ENCODE measurements around the gene SAMD14.

SAMD14 gene

DNA sequence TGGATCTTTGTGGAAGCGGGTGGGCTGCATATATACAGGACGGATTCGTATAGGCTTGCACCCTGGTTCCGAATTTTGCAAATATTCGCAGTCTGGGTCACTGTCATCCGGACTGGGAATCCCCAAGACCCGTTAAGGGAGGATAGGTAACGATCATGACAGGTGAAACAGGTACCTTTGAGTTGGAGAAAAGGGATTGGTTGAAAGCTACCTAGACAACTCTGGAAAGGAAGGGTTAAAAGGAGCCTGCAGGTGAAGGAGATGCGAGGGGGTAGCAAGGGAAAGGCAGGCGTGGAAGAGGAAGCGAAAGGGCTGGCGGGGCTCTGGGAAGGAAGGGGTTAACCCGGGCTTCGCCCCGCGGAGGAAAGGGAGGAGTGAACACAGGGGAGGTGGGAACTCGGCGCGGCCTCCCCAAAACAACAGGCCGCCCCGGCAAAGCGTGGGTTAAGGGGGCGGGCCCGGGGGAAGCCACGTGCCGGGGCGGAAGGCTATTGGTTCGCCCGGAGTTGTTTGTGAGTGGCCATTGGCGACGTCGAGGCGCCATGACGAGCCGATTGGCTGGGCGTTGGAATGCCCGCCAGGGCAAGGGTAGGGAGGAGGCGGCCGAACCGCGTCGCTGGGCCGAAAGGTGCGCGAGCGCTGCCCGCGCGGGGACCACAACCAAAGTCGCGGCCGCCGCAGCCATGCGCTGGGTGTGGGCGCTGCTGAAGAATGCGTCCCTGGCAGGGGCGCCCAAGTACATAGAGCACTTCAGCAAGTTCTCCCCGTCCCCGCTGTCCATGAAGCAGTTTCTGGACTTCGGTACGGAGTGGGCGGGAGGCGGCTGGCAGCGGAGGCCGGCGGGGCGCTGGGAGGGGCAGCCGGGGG lies 35.0 kb downstream of the SAMD14 start, which contains the start of gene PDK2:
TSS of gene PDK2 (plus strand) at position 599 of the 867 bp plus-strand sequence. CDS start at position 684, 85 bp downstream.
- TF ChIP-seq, protein P1, sequence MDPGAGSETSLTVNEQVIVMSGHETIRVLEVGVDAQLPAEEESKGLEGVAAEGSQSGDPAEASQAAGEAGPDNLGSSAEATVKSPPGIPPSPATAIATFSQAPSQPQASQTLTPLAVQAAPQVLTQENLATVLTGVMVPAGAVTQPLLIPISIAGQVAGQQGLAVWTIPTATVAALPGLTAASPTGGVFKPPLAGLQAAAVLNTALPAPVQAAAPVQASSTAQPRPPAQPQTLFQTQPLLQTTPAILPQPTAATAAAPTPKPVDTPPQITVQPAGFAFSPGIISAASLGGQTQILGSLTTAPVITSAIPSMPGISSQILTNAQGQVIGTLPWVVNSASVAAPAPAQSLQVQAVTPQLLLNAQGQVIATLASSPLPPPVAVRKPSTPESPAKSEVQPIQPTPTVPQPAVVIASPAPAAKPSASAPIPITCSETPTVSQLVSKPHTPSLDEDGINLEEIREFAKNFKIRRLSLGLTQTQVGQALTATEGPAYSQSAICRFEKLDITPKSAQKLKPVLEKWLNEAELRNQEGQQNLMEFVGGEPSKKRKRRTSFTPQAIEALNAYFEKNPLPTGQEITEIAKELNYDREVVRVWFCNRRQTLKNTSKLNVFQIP (CRISPR knock-in tag; IDR thresholded peaks at IDR 0.05; ENCODE audit: borderline replicate concordance, low read depth) = no peak
- TF ChIP-seq RARB (CRISPR knock-in tag; IDR thresholded peaks at IDR 0.05) (no peak), GLIS3 (CRISPR knock-in tag; IDR thresholded peaks at IDR 0.05) (0 out of 2 replicates have a peak, but pooled peaks have one; percentile 30), BACH2 (CRISPR knock-in tag; IDR thresholded peaks at IDR 0.05; ENCODE audit: borderline replicate concordance) (no peak), SNAI2 (CRISPR knock-in tag; IDR thresholded peaks at IDR 0.05) (no peak), ESRRG (CRISPR knock-in tag; IDR thresholded peaks at IDR 0.05) (no peak), TCF4 (CRISPR knock-in tag; IDR thresholded peaks at IDR 0.05; ENCODE audit: borderline replicate concordance) (no peak)
- TF ChIP-seq, protein P2, sequence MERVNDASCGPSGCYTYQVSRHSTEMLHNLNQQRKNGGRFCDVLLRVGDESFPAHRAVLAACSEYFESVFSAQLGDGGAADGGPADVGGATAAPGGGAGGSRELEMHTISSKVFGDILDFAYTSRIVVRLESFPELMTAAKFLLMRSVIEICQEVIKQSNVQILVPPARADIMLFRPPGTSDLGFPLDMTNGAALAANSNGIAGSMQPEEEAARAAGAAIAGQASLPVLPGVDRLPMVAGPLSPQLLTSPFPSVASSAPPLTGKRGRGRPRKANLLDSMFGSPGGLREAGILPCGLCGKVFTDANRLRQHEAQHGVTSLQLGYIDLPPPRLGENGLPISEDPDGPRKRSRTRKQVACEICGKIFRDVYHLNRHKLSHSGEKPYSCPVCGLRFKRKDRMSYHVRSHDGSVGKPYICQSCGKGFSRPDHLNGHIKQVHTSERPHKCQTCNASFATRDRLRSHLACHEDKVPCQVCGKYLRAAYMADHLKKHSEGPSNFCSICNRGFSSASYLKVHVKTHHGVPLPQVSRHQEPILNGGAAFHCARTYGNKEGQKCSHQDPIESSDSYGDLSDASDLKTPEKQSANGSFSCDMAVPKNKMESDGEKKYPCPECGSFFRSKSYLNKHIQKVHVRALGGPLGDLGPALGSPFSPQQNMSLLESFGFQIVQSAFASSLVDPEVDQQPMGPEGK (CRISPR knock-in tag; IDR thresholded peaks at IDR 0.05; ENCODE audit: borderline replicate concordance) = no peak
- ATAC-seq = peak; percentile 90

DNA sequence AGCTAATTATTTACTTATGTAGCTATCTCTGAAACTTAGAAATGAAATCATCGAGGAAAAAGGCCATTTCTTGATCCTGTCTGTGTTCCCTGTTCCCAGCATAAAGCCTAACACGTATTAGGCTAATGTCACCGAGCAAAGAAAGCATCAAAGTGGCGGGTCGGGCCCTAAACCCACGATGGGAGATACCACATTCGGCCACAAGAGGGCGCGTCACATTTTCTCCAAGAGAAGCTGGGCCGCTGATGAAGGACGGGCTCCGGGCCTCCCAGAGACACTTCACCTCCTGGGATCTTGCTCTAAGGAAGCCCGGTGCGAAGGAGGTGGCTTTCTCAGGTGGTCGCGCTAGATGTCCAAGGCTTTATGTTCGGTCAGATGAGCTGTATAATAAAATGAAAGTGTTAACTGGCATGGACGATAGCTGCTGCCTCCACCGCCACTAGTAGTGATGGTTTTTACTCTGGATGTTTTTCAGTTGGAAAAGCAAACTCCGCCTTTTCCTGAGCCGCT lies 35.7 kb downstream of the SAMD14 start:
- ATAC-seq = peak; percentile 71
- TF ChIP-seq, protein P1 (CRISPR knock-in tag; IDR thresholded peaks at IDR 0.05; ENCODE audit: borderline replicate concordance, low read depth) = no peak
- TF ChIP-seq GLIS3 (CRISPR knock-in tag; IDR thresholded peaks at IDR 0.05) = no peak

DNA sequence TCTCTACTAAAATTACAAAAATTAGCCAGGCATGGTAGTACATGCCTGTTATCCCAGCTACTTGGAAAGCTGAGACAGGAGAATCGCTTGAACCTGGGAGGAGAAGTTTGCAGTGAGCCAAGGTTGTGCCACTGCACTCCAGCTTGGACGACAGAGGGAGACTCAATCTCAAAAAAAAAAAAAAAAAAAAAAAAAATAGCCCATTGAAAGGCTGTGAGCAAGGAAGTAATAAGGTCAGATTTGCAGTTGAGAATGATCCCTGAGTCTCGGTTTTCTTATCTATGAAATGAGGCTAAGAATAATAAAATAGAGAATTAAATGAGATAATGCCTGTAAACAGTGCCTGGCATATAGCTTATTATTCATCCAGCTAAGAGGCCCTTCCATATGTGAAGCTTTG lies 36.2 kb downstream of the SAMD14 start:
- TF ChIP-seq OSR1 (CRISPR knock-in tag; IDR thresholded peaks at IDR 0.05) (no peak), ARNTL (CRISPR knock-in tag; IDR thresholded peaks at IDR 0.05; ENCODE audit: borderline replicate concordance, low read depth) (no peak), TOX (CRISPR knock-in tag; IDR thresholded peaks at IDR 0.05; ENCODE audit: borderline replicate concordance) (no peak), ZNF70 (CRISPR knock-in tag; IDR thresholded peaks at IDR 0.05) (no peak), SNAI2 (CRISPR knock-in tag; IDR thresholded peaks at IDR 0.05) (no peak), ZNF8 (CRISPR knock-in tag; IDR thresholded peaks at IDR 0.05) (no peak), BACH2 (CRISPR knock-in tag; IDR thresholded peaks at IDR 0.05; ENCODE audit: borderline replicate concordance) (no peak), PPARA (CRISPR knock-in tag; IDR thresholded peaks at IDR 0.05; ENCODE audit: borderline replicate concordance) (no peak), ESRRG (CRISPR knock-in tag; IDR thresholded peaks at IDR 0.05) (no peak), TCF4 (CRISPR knock-in tag; IDR thresholded peaks at IDR 0.05; ENCODE audit: borderline replicate concordance) (no peak)
- ATAC-seq = peak; percentile 5

DNA sequence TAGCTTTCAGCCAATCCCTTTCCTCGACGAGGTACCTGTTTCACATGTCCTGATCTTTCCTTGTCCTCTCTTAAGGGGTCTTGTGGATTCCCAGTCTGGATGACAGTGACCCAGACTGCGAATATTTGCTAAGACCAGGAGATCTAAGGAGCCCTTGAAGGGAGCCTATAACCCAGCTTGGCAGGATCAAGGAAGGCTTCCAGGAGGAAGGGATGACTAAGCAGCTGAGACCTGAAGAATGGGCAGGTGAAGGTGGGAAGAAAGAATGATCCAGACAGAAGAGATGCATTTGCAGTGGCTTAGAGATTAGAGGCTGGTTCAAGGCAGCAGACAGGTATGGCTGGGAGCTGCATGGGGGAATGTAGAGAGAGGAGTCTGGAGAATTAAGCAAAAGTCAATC lies 36.7 kb downstream of the SAMD14 start:
- no peak for TF ChIP-seq CSDC2 (CRISPR knock-in tag; IDR thresholded peaks at IDR 0.05)
- TF ChIP-seq GLIS3 (CRISPR knock-in tag; IDR thresholded peaks at IDR 0.05) = no peak
- no peak for TF ChIP-seq ZFP30 (CRISPR knock-in tag; IDR thresholded peaks at IDR 0.05)
- no peak for TF ChIP-seq ARNTL (CRISPR knock-in tag; IDR thresholded peaks at IDR 0.05; ENCODE audit: borderline replicate concordance, low read depth)
- no peak for TF ChIP-seq RARB (CRISPR knock-in tag; IDR thresholded peaks at IDR 0.05)
- no peak for TF ChIP-seq ZFP3 (CRISPR knock-in tag; IDR thresholded peaks at IDR 0.05)
- no peak for TF ChIP-seq PPARA (CRISPR knock-in tag; IDR thresholded peaks at IDR 0.05; ENCODE audit: borderline replicate concordance)

DNA sequence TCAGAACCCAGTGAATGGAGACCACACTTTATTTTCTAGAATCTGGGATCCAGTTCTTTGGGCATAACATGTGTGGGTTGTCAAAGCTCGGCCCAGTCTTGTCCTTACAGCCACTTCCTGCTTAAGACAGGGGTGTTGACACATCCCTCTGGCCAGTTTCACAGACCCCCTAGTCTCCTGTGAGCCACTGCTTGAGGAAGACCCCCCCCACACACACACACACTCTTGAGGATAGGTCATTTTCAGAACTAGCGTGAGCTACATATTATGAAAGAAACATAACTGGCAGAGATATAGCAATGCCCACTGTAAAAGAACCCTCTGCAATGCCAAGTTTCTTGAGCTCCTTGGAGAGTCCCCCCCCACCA lies 38.1 kb downstream of the SAMD14 start:
- ATAC-seq = no peak
- no peak for TF ChIP-seq ZC3H10 (CRISPR knock-in tag; IDR thresholded peaks at IDR 0.05)
- no peak for TF ChIP-seq ZNF565 (CRISPR knock-in tag; conservative IDR thresholded peaks at IDR 0.05; ENCODE audit: low read depth)
- TF ChIP-seq TCF4 (CRISPR knock-in tag; IDR thresholded peaks at IDR 0.05; ENCODE audit: borderline replicate concordance) = no peak
- no peak for TF ChIP-seq TOX (CRISPR knock-in tag; IDR thresholded peaks at IDR 0.05; ENCODE audit: borderline replicate concordance)
- TF ChIP-seq ARNTL (CRISPR knock-in tag; IDR thresholded peaks at IDR 0.05; ENCODE audit: borderline replicate concordance, low read depth) = no peak

More for the DNA sequence above, 36.7 kb downstream of the SAMD14 start:
- ATAC-seq = no peak
